HepG2 (cell line): ENCODE data around the gene SLC30A4. TPM values are rescaled to one million over a fixed set of nuclear protein-coding genes. Genes with fewer than 3 reads are reported as not detected.
A peak's percentile ranks its signal among the peaks of the same experiment; 100 is the strongest.

Experiments used
- AGO2 ChIP-seq: fragments of 200-400 bp; formaldehyde crosslinking; optimal IDR thresholded peaks from 2 replicates; pipeline ENCODE3; 2017; ENCODE audit warnings: mild to moderate bottlenecking, low read depth, low read length, moderate library complexity
- FOXA1 ChIP-seq, 2 experiments: fragments of 450-650 bp in 1 of 2; sonication (generic) in 1 of 2; formaldehyde crosslinking in 1 of 2; IDR thresholded peaks; 2 replicates each; pipeline versions ENCODE4 v1.4.0 to v1.6.1; 2016 to 2020; ENCODE audit warnings: missing genetic modification reagents in 1 of 2
- MBD4 ChIP-seq: IDR thresholded peaks from 2 replicates; pipeline ENCODE4 v1.6.1; 2012; ENCODE audit warnings: low read length, inconsistent platforms, borderline replicate concordance
- NAIF1 ChIP-seq: sonication (generic); formaldehyde crosslinking; IDR thresholded peaks from 2 replicates; pipeline ENCODE4 v1.5.0; 2020; ENCODE audit warnings: mild to moderate bottlenecking, missing genetic modification reagents, borderline replicate concordance
- NCOR1 ChIP-seq: fragments of 200-600 bp; sonication (generic); IDR thresholded peaks from 2 replicates; pipeline ENCODE4 v1.7.0; 2017; ENCODE audit warnings: antibody characterized with exemption, low read length, borderline replicate concordance
- NR2F6 ChIP-seq, 2 experiments: IDR thresholded peaks; 2 replicates each; pipeline ENCODE4 v1.6.1; 2016; ENCODE audit warnings: antibody characterized with exemption in 1 of 2, mild to moderate bottlenecking in 1 of 2
- PHB2 ChIP-seq: fragments of 450-650 bp; IDR thresholded peaks from 2 replicates; pipeline ENCODE4 v1.6.1; 2018; ENCODE audit not compliant: partially characterized antibody
- SRSF1 ChIP-seq: fragments of 200-400 bp; formaldehyde crosslinking; optimal IDR thresholded peaks from 2 replicates; pipeline ENCODE3; 2017; ENCODE audit warnings: mild to moderate bottlenecking, low read depth, low read length, moderate library complexity
- STAT5B ChIP-seq: sonication (generic); formaldehyde crosslinking; IDR thresholded peaks from 2 replicates; pipeline ENCODE4 v1.4.0; 2020; ENCODE audit warnings: missing genetic modification reagents
- TOE1 ChIP-seq: sonication (generic); formaldehyde crosslinking; IDR thresholded peaks from 2 replicates; pipeline ENCODE4 v1.4.0; 2020; ENCODE audit warnings: mild to moderate bottlenecking, missing genetic modification reagents
- ZFYVE20 ChIP-seq: sonication (generic); formaldehyde crosslinking; IDR thresholded peaks from 2 replicates; pipeline ENCODE4 v1.8.0; 2023; ENCODE audit warnings: low read depth, mild to moderate bottlenecking, moderate library complexity, missing genetic modification reagents, borderline replicate concordance
- ZNF205 ChIP-seq: IDR thresholded peaks from 2 replicates; pipeline ENCODE4 v1.6.1; 2018; ENCODE audit warnings: missing biosample characterization, missing genetic modification reagents
- ZNF207 ChIP-seq: fragments of 450-650 bp; IDR thresholded peaks from 2 replicates; pipeline ENCODE4 v1.6.1; 2016; ENCODE audit warnings: antibody characterized with exemption, borderline replicate concordance
- polyA plus RNA-seq, 8 experiments: library from polyadenylated mRNA; depleted of rRNA in 3 of 8; stranded (reverse) in 7 of 8; unstranded in 1 of 8; fragments of >200 nt; fragmentation: Illumina TruSeq in 4 of 8; extraction: Trizol in 4 of 8; gene quantifications; 2 replicates each; pipeline versions ENCODE4 v1.2.1 to v1.2.3, GENCODE V29; 2011 to 2016; ENCODE audit warnings: low read depth in 4 of 8, missing spikeins in 1 of 8, mixed read lengths in 1 of 8; ENCODE audit not compliant: insufficient read depth in 1 of 8
- total RNA-seq, 5 experiments: library from RNA; depleted of rRNA; stranded (reverse); fragments of >200 nt; fragmentation: Illumina TruSeq; extraction: Trizol; gene quantifications; 2 replicates each; pipeline ENCODE4 v1.2.3, GENCODE V29; 2016; ENCODE audit warnings: low read depth in 1 of 5
- TF ChIP-seq, protein P1 (sequence below): sonication (generic); formaldehyde crosslinking; IDR thresholded peaks from 2 replicates; pipeline ENCODE4 v1.9.0; 2021; ENCODE audit warnings: missing genetic modification reagents, borderline replicate concordance
- TF ChIP-seq, protein P2 (sequence below): sonication (generic); formaldehyde crosslinking; IDR thresholded peaks from 2 replicates; pipeline ENCODE4 v1.4.0; 2020; ENCODE audit warnings: missing genetic modification reagents
- TF ChIP-seq, protein P3 (sequence below): sonication (generic); formaldehyde crosslinking; conservative IDR thresholded peaks from 2 replicates; pipeline ENCODE4 v1.8.0; 2022; ENCODE audit warnings: missing genetic modification reagents
- TF ChIP-seq, protein P4 (sequence below): sonication (generic); formaldehyde crosslinking; IDR thresholded peaks from 2 replicates; pipeline ENCODE4 v1.8.0; 2022; ENCODE audit warnings: missing genetic modification reagents, low read depth, mild to moderate bottlenecking, borderline replicate concordance
- TF ChIP-seq, protein P5 (sequence below): sonication (generic); formaldehyde crosslinking; IDR thresholded peaks from 2 replicates; pipeline ENCODE4 v1.5.1; 2020; ENCODE audit warnings: missing genetic modification reagents, mild to moderate bottlenecking, borderline replicate concordance

The SLC30A4 gene
- total and polyA plus RNA-seq, 2 of the 13 experiments (the other 11 are each of a cell fraction or from before 2014, with no cell fraction given) = 0.01 to 0.04 TPM

DNA sequence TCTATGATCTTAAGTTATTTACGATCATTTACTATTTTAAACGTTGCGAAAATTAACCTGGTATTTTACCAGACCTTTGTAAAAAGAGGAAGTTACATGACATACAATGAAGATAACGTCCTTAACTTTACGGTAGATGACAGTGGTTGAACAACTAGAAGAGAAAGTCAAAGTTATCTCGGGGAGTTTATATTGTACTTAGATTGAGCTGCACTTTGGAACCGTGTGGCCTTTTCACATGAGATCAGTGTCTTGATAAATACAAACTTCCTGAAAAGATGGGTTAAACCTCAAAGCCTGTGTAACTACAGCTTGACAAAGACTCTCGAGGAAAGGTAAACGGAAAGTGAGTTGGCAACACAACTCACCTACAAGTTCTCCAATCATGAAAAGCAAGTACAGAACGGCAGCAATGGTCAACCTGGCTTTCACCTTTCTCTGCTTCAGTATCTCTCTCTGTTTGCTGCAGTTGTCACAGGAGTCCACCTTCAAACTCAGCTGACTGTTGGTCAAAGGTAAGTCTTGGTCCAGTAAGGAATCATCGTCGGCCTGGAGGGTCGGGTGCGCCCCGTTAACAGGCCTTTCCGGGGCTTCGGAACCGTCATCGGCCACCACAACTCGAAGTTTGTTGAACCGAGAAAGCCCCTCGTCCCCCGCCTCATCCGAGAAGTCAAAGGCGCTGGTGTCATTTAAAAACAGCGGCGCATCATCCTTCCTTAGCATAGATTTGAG lies 793 bp downstream of the SLC30A4 start (continued):
- TF ChIP-seq, protein P1, sequence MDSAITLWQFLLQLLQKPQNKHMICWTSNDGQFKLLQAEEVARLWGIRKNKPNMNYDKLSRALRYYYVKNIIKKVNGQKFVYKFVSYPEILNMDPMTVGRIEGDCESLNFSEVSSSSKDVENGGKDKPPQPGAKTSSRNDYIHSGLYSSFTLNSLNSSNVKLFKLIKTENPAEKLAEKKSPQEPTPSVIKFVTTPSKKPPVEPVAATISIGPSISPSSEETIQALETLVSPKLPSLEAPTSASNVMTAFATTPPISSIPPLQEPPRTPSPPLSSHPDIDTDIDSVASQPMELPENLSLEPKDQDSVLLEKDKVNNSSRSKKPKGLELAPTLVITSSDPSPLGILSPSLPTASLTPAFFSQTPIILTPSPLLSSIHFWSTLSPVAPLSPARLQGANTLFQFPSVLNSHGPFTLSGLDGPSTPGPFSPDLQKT (CRISPR knock-in tag) = no peak
- TF ChIP-seq STAT5B (no peak), ZNF207 (no peak), ZNF205 (no peak), AGO2 (no peak), PHB2 (no peak), MBD4 (no peak), NCOR1 (peak; percentile 70; the same call in 1 of the 2 replicates), NAIF1 (CRISPR knock-in tag) (no peak), SRSF1 (no peak), ZFYVE20 (CRISPR knock-in tag) (no peak), FOXA1 (IDR thresholded peaks at IDR 0.05) (no peak), FOXA1 (CRISPR knock-in tag; IDR thresholded peaks at IDR 0.05) (peak; percentile 84), TOE1 (CRISPR knock-in tag) (no peak), NR2F6 (IDR thresholded peaks at IDR 0.05) (peak; percentile 37; the same call in 1 of the 2 replicates), NR2F6 (CRISPR knock-in tag; IDR thresholded peaks at IDR 0.05) (peak; percentile 45; the same call in 1 of the 2 replicates)
- TF ChIP-seq, protein P2, sequence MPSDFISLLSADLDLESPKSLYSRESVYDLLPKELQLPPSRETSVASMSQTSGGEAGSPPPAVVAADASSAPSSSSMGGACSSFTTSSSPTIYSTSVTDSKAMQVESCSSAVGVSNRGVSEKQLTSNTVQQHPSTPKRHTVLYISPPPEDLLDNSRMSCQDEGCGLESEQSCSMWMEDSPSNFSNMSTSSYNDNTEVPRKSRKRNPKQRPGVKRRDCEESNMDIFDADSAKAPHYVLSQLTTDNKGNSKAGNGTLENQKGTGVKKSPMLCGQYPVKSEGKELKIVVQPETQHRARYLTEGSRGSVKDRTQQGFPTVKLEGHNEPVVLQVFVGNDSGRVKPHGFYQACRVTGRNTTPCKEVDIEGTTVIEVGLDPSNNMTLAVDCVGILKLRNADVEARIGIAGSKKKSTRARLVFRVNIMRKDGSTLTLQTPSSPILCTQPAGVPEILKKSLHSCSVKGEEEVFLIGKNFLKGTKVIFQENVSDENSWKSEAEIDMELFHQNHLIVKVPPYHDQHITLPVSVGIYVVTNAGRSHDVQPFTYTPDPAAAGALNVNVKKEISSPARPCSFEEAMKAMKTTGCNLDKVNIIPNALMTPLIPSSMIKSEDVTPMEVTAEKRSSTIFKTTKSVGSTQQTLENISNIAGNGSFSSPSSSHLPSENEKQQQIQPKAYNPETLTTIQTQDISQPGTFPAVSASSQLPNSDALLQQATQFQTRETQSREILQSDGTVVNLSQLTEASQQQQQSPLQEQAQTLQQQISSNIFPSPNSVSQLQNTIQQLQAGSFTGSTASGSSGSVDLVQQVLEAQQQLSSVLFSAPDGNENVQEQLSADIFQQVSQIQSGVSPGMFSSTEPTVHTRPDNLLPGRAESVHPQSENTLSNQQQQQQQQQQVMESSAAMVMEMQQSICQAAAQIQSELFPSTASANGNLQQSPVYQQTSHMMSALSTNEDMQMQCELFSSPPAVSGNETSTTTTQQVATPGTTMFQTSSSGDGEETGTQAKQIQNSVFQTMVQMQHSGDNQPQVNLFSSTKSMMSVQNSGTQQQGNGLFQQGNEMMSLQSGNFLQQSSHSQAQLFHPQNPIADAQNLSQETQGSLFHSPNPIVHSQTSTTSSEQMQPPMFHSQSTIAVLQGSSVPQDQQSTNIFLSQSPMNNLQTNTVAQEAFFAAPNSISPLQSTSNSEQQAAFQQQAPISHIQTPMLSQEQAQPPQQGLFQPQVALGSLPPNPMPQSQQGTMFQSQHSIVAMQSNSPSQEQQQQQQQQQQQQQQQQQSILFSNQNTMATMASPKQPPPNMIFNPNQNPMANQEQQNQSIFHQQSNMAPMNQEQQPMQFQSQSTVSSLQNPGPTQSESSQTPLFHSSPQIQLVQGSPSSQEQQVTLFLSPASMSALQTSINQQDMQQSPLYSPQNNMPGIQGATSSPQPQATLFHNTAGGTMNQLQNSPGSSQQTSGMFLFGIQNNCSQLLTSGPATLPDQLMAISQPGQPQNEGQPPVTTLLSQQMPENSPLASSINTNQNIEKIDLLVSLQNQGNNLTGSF (CRISPR knock-in tag) = no peak
- TF ChIP-seq, protein P3, sequence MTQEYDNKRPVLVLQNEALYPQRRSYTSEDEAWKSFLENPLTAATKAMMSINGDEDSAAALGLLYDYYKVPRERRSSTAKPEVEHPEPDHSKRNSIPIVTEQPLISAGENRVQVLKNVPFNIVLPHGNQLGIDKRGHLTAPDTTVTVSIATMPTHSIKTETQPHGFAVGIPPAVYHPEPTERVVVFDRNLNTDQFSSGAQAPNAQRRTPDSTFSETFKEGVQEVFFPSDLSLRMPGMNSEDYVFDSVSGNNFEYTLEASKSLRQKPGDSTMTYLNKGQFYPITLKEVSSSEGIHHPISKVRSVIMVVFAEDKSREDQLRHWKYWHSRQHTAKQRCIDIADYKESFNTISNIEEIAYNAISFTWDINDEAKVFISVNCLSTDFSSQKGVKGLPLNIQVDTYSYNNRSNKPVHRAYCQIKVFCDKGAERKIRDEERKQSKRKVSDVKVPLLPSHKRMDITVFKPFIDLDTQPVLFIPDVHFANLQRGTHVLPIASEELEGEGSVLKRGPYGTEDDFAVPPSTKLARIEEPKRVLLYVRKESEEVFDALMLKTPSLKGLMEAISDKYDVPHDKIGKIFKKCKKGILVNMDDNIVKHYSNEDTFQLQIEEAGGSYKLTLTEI (CRISPR knock-in tag) = no peak
- TF ChIP-seq, protein P4, sequence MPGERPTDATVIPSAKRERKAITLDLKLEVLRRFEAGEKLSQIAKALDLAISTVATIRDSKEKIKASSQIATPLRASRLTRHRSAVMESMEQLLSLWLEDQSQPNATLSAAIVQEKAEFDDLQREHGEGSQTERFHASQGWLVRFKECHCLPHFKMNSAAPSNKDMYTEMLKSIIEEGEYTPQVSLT (CRISPR knock-in tag) = no peak
- TF ChIP-seq, protein P5, sequence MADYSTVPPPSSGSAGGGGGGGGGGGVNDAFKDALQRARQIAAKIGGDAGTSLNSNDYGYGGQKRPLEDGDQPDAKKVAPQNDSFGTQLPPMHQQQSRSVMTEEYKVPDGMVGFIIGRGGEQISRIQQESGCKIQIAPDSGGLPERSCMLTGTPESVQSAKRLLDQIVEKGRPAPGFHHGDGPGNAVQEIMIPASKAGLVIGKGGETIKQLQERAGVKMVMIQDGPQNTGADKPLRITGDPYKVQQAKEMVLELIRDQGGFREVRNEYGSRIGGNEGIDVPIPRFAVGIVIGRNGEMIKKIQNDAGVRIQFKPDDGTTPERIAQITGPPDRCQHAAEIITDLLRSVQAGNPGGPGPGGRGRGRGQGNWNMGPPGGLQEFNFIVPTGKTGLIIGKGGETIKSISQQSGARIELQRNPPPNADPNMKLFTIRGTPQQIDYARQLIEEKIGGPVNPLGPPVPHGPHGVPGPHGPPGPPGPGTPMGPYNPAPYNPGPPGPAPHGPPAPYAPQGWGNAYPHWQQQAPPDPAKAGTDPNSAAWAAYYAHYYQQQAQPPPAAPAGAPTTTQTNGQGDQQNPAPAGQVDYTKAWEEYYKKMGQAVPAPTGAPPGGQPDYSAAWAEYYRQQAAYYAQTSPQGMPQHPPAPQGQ = no peak
